WTC11 (cell line): ENCODE data around the gene POLE3. TPM values are rescaled to one million over a fixed set of nuclear protein-coding genes. Genes with fewer than 3 reads are reported as not detected.

Experiments used
- ATAC-seq: fragments of 200-7000 bp; cut with Tn5 transposase; 2 replicates; pipeline ENCODE4 v1.10.0; 2021; ENCODE audit warnings: mild to moderate bottlenecking, moderate library complexity
- CTCF ChIA-PET: fragments of 300-600 bp; sonication (Branson Sonifier 250); formaldehyde crosslinking; loops from one replicate; lab custom pipeline; 2021; ENCODE audit warnings: antibody characterized with exemption; lab: Charles Lee
- POLR2A ChIA-PET: fragments of 350-600 bp; sonication (Branson Sonifier 250); formaldehyde crosslinking; loops from one replicate; lab custom pipeline; 2021; ENCODE audit warnings: antibody characterized with exemption; lab: Charles Lee
- DNase-seq: peaks from one replicate; pipeline ENCODE4 v3.0.0; 2021; ENCODE audit warnings: low spot score
- H3K27ac Mint-ChIP-seq: 2 replicates; pipeline ENCODE4 v1.8.0; 2021; ENCODE audit warnings: mixed read lengths
- H3K27me3 Mint-ChIP-seq: 2 replicates; pipeline ENCODE4 v1.8.0; 2021; ENCODE audit warnings: low read depth, mild to moderate bottlenecking, moderate library complexity, mixed read lengths
- H3K36me3 Mint-ChIP-seq: 2 replicates; pipeline ENCODE4 v1.8.0; 2021; ENCODE audit warnings: mixed read lengths
- H3K4me1 Mint-ChIP-seq: 2 replicates; pipeline ENCODE4 v1.8.0; 2022; ENCODE audit warnings: mixed read lengths
- H3K4me3 Mint-ChIP-seq: 2 replicates; pipeline ENCODE4 v1.8.0; 2021; ENCODE audit warnings: mild to moderate bottlenecking, moderate library complexity, mixed read lengths
- H3K9me3 Mint-ChIP-seq: 2 replicates; pipeline ENCODE4 v1.8.0; 2021; ENCODE audit warnings: mixed read lengths
- CBFB ChIP-seq: sonication (generic); formaldehyde crosslinking; IDR thresholded peaks from 2 replicates; pipeline ENCODE4 v1.8.1; 2022; ENCODE audit warnings: mild to moderate bottlenecking, low read depth, missing genetic modification reagents
- ETV6 ChIP-seq: sonication (generic); formaldehyde crosslinking; IDR thresholded peaks from 2 replicates; pipeline ENCODE4 v1.8.1; 2022; ENCODE audit warnings: mild to moderate bottlenecking, missing genetic modification reagents
- FOXK1 ChIP-seq: sonication (generic); formaldehyde crosslinking; IDR thresholded peaks from 2 replicates; pipeline ENCODE4 v1.8.0; 2022; ENCODE audit warnings: mild to moderate bottlenecking, moderate library complexity, missing genetic modification reagents
- JAZF1 ChIP-seq: fragments of 250-450 bp; sonication (Bioruptor Pico); IDR thresholded peaks from 2 replicates; pipeline ENCODE4 v1.9.0; 2021; ENCODE audit warnings: moderate library complexity, mild to moderate bottlenecking, inconsistent platforms
- NFYB ChIP-seq: sonication (generic); formaldehyde crosslinking; conservative IDR thresholded peaks from 2 replicates; pipeline ENCODE4 v1.8.0; 2022; ENCODE audit warnings: low read depth, missing genetic modification reagents
- NR1H2 ChIP-seq: sonication (generic); formaldehyde crosslinking; IDR thresholded peaks from 2 replicates; pipeline ENCODE4 v1.9.0; 2021; ENCODE audit warnings: mild to moderate bottlenecking, moderate library complexity, missing genetic modification reagents
- SP1 ChIP-seq: sonication (generic); formaldehyde crosslinking; conservative IDR thresholded peaks from 2 replicates; pipeline ENCODE4 v1.8.1; 2022; ENCODE audit warnings: missing genetic modification reagents
- TEAD1 ChIP-seq: sonication (generic); formaldehyde crosslinking; IDR thresholded peaks from 2 replicates; pipeline ENCODE4 v1.8.0; 2022; ENCODE audit warnings: mild to moderate bottlenecking, missing genetic modification reagents
- ZNF263 ChIP-seq: sonication (generic); formaldehyde crosslinking; IDR thresholded peaks from 2 replicates; pipeline ENCODE4 v1.8.1; 2022; ENCODE audit warnings: low read depth, mild to moderate bottlenecking, moderate library complexity, missing genetic modification reagents
- ZNF396 ChIP-seq: fragments of 250-450 bp; sonication (Bioruptor Pico); IDR thresholded peaks from 2 replicates; pipeline ENCODE4 v1.8.0; 2021; ENCODE audit warnings: mild to moderate bottlenecking, moderate library complexity, borderline replicate concordance
- total RNA-seq: library from RNA; stranded (reverse); gene quantifications from 3 replicates; pipeline ENCODE4 v1.2.3, GENCODE V29; 2021
- TF ChIP-seq, protein P1 (sequence below): sonication (generic); formaldehyde crosslinking; IDR thresholded peaks from 2 replicates; pipeline ENCODE4 v1.8.1; 2023; ENCODE audit warnings: mild to moderate bottlenecking, missing genetic modification reagents, borderline replicate concordance
- TF ChIP-seq, protein P2 (sequence below): sonication (generic); formaldehyde crosslinking; IDR thresholded peaks from 2 replicates; pipeline ENCODE4 v1.8.1; 2022; ENCODE audit warnings: mild to moderate bottlenecking, moderate library complexity, missing genetic modification reagents
- TF ChIP-seq, protein P3 (sequence below): sonication (generic); formaldehyde crosslinking; IDR thresholded peaks from 2 replicates; pipeline ENCODE4 v1.8.0; 2022; ENCODE audit warnings: mild to moderate bottlenecking, missing genetic modification reagents
- TF ChIP-seq, protein P4 (sequence below): fragments of 250-450 bp; sonication (Bioruptor Pico); IDR thresholded peaks from 2 replicates; pipeline ENCODE4 v1.9.0; 2021; ENCODE audit warnings: mild to moderate bottlenecking, borderline replicate concordance
- TF ChIP-seq, protein P5 (sequence below): sonication (generic); formaldehyde crosslinking; IDR thresholded peaks from 2 replicates; pipeline ENCODE4 v1.8.1; 2023; ENCODE audit warnings: mild to moderate bottlenecking, missing genetic modification reagents
- TF ChIP-seq, protein P6 (sequence below): sonication (generic); formaldehyde crosslinking; conservative IDR thresholded peaks from 2 replicates; pipeline ENCODE4 v1.8.1; 2022; ENCODE audit warnings: mild to moderate bottlenecking, missing genetic modification reagents

POLE3 gene
- total RNA-seq, 1 experiment from 2014 or later: 43.6 TPM

DNA sequence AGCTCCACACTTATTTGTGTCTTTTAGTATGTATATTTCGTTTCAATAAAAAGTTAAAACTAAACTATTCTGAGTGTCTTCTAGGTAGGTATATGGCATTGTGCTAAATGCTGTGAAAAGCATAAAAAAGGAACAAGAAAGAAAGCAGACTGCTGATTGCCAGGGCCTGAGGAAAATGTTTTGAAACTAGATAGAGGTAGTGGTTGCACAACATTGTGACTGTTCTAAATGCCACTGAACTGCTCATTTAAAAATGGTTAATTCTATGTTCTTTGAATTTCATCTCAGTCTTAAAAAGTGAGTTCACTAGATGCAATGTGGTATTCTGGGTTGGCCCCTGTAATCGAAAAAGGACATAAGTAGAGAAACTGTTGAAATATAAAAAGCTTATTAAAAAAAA lies 6.8 kb downstream of the POLE3 start (continued):
- TF ChIP-seq, protein P1, sequence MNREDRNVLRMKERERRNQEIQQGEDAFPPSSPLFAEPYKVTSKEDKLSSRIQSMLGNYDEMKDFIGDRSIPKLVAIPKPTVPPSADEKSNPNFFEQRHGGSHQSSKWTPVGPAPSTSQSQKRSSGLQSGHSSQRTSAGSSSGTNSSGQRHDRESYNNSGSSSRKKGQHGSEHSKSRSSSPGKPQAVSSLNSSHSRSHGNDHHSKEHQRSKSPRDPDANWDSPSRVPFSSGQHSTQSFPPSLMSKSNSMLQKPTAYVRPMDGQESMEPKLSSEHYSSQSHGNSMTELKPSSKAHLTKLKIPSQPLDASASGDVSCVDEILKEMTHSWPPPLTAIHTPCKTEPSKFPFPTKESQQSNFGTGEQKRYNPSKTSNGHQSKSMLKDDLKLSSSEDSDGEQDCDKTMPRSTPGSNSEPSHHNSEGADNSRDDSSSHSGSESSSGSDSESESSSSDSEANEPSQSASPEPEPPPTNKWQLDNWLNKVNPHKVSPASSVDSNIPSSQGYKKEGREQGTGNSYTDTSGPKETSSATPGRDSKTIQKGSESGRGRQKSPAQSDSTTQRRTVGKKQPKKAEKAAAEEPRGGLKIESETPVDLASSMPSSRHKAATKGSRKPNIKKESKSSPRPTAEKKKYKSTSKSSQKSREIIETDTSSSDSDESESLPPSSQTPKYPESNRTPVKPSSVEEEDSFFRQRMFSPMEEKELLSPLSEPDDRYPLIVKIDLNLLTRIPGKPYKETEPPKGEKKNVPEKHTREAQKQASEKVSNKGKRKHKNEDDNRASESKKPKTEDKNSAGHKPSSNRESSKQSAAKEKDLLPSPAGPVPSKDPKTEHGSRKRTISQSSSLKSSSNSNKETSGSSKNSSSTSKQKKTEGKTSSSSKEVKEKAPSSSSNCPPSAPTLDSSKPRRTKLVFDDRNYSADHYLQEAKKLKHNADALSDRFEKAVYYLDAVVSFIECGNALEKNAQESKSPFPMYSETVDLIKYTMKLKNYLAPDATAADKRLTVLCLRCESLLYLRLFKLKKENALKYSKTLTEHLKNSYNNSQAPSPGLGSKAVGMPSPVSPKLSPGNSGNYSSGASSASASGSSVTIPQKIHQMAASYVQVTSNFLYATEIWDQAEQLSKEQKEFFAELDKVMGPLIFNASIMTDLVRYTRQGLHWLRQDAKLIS (CRISPR knock-in tag): no peak
- TF ChIP-seq JAZF1 (CRISPR knock-in tag): no peak

DNA sequence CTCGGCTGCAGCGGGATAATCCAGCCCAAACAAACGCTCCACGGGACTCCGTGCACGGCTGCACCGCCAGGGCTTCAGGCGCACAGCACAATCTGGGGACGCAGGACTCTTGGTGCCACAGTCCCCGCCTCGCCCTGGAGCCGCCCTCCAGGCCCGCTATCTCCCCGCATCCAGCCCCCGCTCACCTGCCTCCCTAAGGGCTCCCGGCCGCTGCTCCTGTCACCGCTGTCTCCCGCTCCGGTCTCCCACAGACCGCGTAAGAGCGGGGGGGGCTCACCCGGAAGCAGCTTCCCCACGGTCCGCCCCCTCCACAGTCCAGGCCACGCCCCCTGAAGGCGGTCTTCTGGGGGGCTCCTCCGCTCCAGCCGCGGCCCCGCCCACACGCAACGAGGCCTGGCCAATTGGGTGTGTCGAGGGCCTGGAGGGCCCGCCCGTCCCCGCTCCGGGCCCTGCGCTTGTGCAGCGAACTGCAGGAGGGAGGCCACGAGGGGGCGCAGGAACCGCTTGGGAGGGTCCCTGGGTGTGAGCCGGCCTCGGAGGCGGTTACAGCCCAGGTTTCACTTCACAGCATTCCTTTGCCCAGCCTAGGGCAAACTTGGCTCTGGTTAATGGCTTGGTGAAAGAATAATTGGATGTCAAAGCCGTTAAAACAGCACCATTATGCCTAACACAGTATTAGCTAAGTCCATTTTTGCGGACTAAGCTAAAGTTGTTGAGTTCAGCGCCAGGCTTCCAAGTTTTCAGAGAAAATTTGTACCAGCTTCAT lies 9.3 kb downstream of the POLE3 start, which contains the start of gene ALAD:
ALAD (minus strand) TSS at position 258 of the 766 bp plus-strand sequence. CDS start 7,725 bp downstream, outside the sequence.
- Mint-ChIP-seq H3K4me1 (peaks cover 14% of the 10 kb centered on the region), H3K27me3 (no peaks in the 10 kb centered on the region), H3K36me3 (no peaks in the 10 kb centered on the region), H3K27ac (peak within 1 kb of the TSS; percentile 91), H3K9me3 (no peaks in the 10 kb centered on the region), H3K4me3 (peak within 1 kb of the TSS; percentile 85)
- ChIA-PET CTCF (interaction anchor here (0.5 to 2.4 kb wide), 24 partner anchors 8 to 266 kb away, joined by 3 to 12 read pairs (median 4); partner anchors contain the start of genes BSPRY, C9orf43, CDC26 and FKBP15), POLR2A (interaction anchor here (0.7 kb wide), 1 partner anchor 61 kb away, joined by 3 read pairs; the partner anchor contains the start of gene WDR31)
- peak; percentile 97 for ATAC-seq
- peak; percentile 100 for DNase-seq
- TF ChIP-seq, protein P2, sequence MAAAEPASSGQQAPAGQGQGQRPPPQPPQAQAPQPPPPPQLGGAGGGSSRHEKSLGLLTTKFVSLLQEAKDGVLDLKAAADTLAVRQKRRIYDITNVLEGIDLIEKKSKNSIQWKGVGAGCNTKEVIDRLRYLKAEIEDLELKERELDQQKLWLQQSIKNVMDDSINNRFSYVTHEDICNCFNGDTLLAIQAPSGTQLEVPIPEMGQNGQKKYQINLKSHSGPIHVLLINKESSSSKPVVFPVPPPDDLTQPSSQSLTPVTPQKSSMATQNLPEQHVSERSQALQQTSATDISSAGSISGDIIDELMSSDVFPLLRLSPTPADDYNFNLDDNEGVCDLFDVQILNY: 0 out of 2 replicates have a peak, but pooled peaks have one; percentile 52
- TF ChIP-seq, protein P3, sequence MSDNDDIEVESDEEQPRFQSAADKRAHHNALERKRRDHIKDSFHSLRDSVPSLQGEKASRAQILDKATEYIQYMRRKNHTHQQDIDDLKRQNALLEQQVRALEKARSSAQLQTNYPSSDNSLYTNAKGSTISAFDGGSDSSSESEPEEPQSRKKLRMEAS (CRISPR knock-in tag): peak; percentile 24; the same call in 1 of the 2 replicates
- TF ChIP-seq, protein P4, sequence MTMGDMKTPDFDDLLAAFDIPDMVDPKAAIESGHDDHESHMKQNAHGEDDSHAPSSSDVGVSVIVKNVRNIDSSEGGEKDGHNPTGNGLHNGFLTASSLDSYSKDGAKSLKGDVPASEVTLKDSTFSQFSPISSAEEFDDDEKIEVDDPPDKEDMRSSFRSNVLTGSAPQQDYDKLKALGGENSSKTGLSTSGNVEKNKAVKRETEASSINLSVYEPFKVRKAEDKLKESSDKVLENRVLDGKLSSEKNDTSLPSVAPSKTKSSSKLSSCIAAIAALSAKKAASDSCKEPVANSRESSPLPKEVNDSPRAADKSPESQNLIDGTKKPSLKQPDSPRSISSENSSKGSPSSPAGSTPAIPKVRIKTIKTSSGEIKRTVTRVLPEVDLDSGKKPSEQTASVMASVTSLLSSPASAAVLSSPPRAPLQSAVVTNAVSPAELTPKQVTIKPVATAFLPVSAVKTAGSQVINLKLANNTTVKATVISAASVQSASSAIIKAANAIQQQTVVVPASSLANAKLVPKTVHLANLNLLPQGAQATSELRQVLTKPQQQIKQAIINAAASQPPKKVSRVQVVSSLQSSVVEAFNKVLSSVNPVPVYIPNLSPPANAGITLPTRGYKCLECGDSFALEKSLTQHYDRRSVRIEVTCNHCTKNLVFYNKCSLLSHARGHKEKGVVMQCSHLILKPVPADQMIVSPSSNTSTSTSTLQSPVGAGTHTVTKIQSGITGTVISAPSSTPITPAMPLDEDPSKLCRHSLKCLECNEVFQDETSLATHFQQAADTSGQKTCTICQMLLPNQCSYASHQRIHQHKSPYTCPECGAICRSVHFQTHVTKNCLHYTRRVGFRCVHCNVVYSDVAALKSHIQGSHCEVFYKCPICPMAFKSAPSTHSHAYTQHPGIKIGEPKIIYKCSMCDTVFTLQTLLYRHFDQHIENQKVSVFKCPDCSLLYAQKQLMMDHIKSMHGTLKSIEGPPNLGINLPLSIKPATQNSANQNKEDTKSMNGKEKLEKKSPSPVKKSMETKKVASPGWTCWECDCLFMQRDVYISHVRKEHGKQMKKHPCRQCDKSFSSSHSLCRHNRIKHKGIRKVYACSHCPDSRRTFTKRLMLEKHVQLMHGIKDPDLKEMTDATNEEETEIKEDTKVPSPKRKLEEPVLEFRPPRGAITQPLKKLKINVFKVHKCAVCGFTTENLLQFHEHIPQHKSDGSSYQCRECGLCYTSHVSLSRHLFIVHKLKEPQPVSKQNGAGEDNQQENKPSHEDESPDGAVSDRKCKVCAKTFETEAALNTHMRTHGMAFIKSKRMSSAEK: no peak
- TF ChIP-seq CBFB (CRISPR knock-in tag) (no peak), FOXK1 (peak; percentile 74), ZNF396 (CRISPR knock-in tag) (no peak), ETV6 (CRISPR knock-in tag) (0 out of 2 replicates have a peak, but pooled peaks have one; percentile 73), ZNF263 (no peak), SP1 (peak; percentile 99), NR1H2 (no peak), NFYB (CRISPR knock-in tag) (no peak), TEAD1 (CRISPR knock-in tag) (no peak)
- TF ChIP-seq, protein P5, sequence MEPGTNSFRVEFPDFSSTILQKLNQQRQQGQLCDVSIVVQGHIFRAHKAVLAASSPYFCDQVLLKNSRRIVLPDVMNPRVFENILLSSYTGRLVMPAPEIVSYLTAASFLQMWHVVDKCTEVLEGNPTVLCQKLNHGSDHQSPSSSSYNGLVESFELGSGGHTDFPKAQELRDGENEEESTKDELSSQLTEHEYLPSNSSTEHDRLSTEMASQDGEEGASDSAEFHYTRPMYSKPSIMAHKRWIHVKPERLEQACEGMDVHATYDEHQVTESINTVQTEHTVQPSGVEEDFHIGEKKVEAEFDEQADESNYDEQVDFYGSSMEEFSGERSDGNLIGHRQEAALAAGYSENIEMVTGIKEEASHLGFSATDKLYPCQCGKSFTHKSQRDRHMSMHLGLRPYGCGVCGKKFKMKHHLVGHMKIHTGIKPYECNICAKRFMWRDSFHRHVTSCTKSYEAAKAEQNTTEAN (CRISPR knock-in tag): no peak
- TF ChIP-seq, protein P6, sequence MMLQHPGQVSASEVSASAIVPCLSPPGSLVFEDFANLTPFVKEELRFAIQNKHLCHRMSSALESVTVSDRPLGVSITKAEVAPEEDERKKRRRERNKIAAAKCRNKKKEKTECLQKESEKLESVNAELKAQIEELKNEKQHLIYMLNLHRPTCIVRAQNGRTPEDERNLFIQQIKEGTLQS (CRISPR knock-in tag): no peak
- TF ChIP-seq, protein P1 (CRISPR knock-in tag): no peak
